Measurements from ENCODE around the gene KDM5D. TPM values are rescaled to one million over a fixed set of nuclear protein-coding genes. Genes with fewer than 3 reads are reported as not detected.

The KDM5D gene
- total RNA-seq (not detected), polyA plus RNA-seq (1 to 10 TPM in 1 of 2 donors, under 1 TPM in 1; 0.08 to 8.5 TPM)
- long read RNA-seq, donor 1: 0 reads
- long read RNA-seq, donor 2: 0 reads

DNA sequence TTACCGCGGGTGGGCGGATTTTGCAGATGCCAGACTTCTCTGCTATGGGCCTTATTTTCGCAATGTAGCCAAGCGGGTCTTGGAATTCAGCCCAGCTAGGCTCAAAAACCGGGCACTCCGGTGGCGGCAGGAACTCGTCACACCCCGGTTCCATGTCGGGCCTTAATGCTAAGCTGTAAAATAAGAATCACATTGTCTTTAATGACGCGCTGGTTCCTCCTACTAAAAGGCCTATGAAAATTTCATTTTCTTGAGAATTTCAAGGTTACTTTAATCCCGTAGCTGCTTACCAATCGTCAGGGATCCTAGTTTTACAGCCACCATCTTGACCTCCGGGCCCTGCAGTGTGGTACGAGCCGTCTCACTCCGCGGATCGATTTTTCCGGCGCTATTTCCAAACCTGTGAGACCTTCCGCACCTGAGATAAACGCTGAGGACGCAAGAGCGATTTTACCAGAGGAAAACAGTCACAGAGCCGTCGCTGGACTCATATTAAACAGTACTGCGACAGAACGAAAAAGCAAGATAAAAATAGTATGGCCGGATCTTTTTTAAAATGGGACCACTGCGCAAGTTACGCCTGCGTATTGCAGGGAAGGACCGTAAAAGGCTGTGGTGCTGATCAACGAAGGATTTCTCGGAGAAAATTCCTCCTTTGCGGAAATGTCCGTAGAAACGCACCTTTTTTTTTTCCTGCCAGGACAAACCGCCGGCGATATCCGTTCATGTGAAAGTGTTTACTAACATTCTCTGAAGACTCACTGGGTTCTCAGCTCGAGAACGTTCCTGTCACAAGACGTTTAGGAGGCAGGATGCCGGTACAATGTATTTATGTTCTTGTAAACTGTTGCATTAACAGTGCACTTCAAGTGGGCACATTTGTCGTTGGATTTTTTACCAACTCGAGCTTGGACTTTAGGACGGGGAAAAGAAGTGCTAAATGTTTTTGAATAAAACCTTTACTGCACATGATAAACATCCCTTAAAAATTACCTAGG is at the start of gene KDM5D:
Gene KDM5D, minus strand, starts transcription at position 346 of the 998 bp plus-strand sequence. Its CDS starts 192 bp downstream, at position 154.
- H3K27ac ChIP-seq (ENCODE audit: low read depth in 1 of 2, low read length in 2 of 2): peak within 1 kb of the TSS in 1 of 2 donors; percentile 90
- ATAC-seq (ENCODE audit: low FRiP score) (no peak), DNase-seq (no peak)
- 1% methylated on average over 52 of the region's 52 CpGs; no CpG with 5 or more reads in 1 of the 2 donors for WGBS, 2 donors
- H3K9me3 ChIP-seq (ENCODE audit: control insufficient read depth, low read length): no peaks in the 10 kb centered on the region
- peak within 1 kb of the TSS in 1 of 2 donors; percentile 92 for H3K4me3 ChIP-seq (ENCODE audit: low read length in 2 of 2)
- intact Hi-C loops (cut with DNase I): no loop called here
- H3K36me3 ChIP-seq (ENCODE audit: control insufficient read depth in 1 of 2, insufficient read depth in 2 of 2, low read length in 1 of 2): no peaks in the 10 kb centered on the region
- H3K27me3 ChIP-seq (ENCODE audit: control insufficient read depth in 1 of 2, insufficient read depth in 2 of 2, low read length in 1 of 2): no peaks in the 10 kb centered on the region
- H3K4me1 ChIP-seq (ENCODE audit: control insufficient read depth in 1 of 2, insufficient read depth in 2 of 2, low read length in 2 of 2): no peaks in the 10 kb centered on the region

GRCh38 chrY:19768375-19768774 is 23.8 kb upstream of the KDM5D start:
- no peaks in the 10 kb centered on the region for H3K9me3 ChIP-seq (ENCODE audit: control insufficient read depth, low read length)
- 32% methylated on average over 3 of the region's 3 CpGs; no CpG with 5 or more reads in 1 of the 2 donors for WGBS, 2 donors
- no peak overlapping the region for H3K4me3 ChIP-seq (ENCODE audit: low read length in 2 of 2)
- no peaks in the 10 kb centered on the region for H3K27me3 ChIP-seq (ENCODE audit: control insufficient read depth in 1 of 2, insufficient read depth in 2 of 2, low read length in 1 of 2)
- DNase-seq: no peak
- ATAC-seq (ENCODE audit: low FRiP score): no peak
- H3K36me3 ChIP-seq (ENCODE audit: control insufficient read depth in 1 of 2, insufficient read depth in 2 of 2, low read length in 1 of 2): no peaks in the 10 kb centered on the region
- no peak overlapping the region for H3K27ac ChIP-seq (ENCODE audit: low read depth in 1 of 2, low read length in 2 of 2)
- H3K4me1 ChIP-seq (ENCODE audit: control insufficient read depth in 1 of 2, insufficient read depth in 2 of 2, low read length in 2 of 2): no peaks in the 10 kb centered on the region
- intact Hi-C loops (cut with DNase I): no loop called here

GRCh38 chrY:19743331-19743730 is 1.2 kb downstream of the KDM5D start:
- Histone ChIP-seq H3K9me3 (ENCODE audit: control insufficient read depth, low read length) (no peaks in the 10 kb centered on the region), H3K27me3 (ENCODE audit: control insufficient read depth in 1 of 2, insufficient read depth in 2 of 2, low read length in 1 of 2) (no peaks in the 10 kb centered on the region), H3K4me3 (ENCODE audit: low read length in 2 of 2) (peak overlapping the region in 1 of 2 donors; percentile 92), H3K27ac (ENCODE audit: low read depth in 1 of 2, low read length in 2 of 2) (no peak overlapping the region), H3K4me1 (ENCODE audit: control insufficient read depth in 1 of 2, insufficient read depth in 2 of 2, low read length in 2 of 2) (no peaks in the 10 kb centered on the region), H3K36me3 (ENCODE audit: control insufficient read depth in 1 of 2, insufficient read depth in 2 of 2, low read length in 1 of 2) (no peaks in the 10 kb centered on the region)
- WGBS, 2 donors: 10% methylated on average over 8 of the region's 8 CpGs; no CpG with 5 or more reads in 1 of the 2 donors
- ATAC-seq (ENCODE audit: low FRiP score) (no peak), DNase-seq (no peak)
- intact Hi-C loops (cut with DNase I): no loop called here

DNA sequence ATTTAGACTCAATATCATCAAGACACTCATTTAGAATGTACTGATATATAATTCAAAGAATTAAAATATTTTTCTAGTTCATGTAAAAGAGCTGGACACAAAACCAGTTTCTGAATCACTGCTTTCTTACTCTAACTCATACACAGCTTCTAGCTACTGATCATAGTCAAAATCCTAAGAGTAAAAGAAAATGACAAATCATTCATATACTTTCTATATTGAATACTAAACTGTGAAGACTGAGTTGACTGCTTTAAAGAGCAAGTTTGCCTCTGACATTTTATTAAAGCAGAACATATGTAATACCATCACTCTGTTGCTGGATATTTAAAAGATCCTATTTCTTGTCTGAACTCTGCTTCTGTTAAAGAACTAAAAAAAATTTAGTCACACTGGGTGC is 2.4 kb downstream of the KDM5D start:
- H3K4me1 ChIP-seq (ENCODE audit: control insufficient read depth in 1 of 2, insufficient read depth in 2 of 2, low read length in 2 of 2): no peaks in the 10 kb centered on the region
- no peak overlapping the region for H3K27ac ChIP-seq (ENCODE audit: low read depth in 1 of 2, low read length in 2 of 2)
- H3K36me3 ChIP-seq (ENCODE audit: control insufficient read depth in 1 of 2, insufficient read depth in 2 of 2, low read length in 1 of 2): no peaks in the 10 kb centered on the region
- no peak for DNase-seq
- no peak overlapping the region for H3K4me3 ChIP-seq (ENCODE audit: low read length in 2 of 2)
- no peaks in the 10 kb centered on the region for H3K27me3 ChIP-seq (ENCODE audit: control insufficient read depth in 1 of 2, insufficient read depth in 2 of 2, low read length in 1 of 2)
- intact Hi-C loops (cut with DNase I): no loop called here
- H3K9me3 ChIP-seq (ENCODE audit: control insufficient read depth, low read length): no peaks in the 10 kb centered on the region
- no peak for ATAC-seq (ENCODE audit: low FRiP score)

DNA sequence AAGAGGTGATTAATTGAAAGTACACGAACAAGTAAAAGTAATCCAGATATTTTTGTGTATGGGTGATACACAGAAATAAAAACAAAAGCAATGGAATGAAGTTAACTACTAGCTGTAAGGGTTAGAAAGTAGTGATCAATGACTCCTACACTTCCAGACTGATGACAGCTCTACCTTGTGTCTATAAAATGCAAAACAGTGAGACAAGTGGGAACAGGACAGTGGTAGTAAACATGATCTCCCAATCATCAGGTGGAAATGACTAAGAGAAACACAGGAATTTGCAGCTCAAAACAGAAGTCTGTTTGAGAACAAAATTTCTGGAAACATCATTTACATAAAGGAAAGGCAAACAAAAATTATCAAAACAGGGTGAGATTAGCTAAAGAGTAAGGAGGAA is 10.1 kb downstream of the KDM5D start:
- no peaks in the 10 kb centered on the region for H3K9me3 ChIP-seq (ENCODE audit: control insufficient read depth, low read length)
- intact Hi-C loops (cut with DNase I): no loop called here
- no peak overlapping the region for H3K27ac ChIP-seq (ENCODE audit: low read depth in 1 of 2, low read length in 2 of 2)
- peaks cover 0 to 3% of the 10 kb centered on the region in 2 donors for H3K36me3 ChIP-seq (ENCODE audit: control insufficient read depth in 1 of 2, insufficient read depth in 2 of 2, low read length in 1 of 2)
- 35% methylated on average over 1 of the region's 1 CpG; no CpG with 5 or more reads in 1 of the 2 donors for WGBS, 2 donors
- H3K27me3 ChIP-seq (ENCODE audit: control insufficient read depth in 1 of 2, insufficient read depth in 2 of 2, low read length in 1 of 2): no peaks in the 10 kb centered on the region
- H3K4me1 ChIP-seq (ENCODE audit: control insufficient read depth in 1 of 2, insufficient read depth in 2 of 2, low read length in 2 of 2): no peaks in the 10 kb centered on the region
- no peak for ATAC-seq (ENCODE audit: low FRiP score)
- no peak overlapping the region for H3K4me3 ChIP-seq (ENCODE audit: low read length in 2 of 2)
- no peak for DNase-seq

- Histone ChIP-seq H3K9me3 (ENCODE audit: control insufficient read depth, low read length) (no peaks in the 10 kb centered on the region), H3K4me3 (ENCODE audit: low read length in 2 of 2) (no peak overlapping the region), H3K27ac (ENCODE audit: low read depth in 1 of 2, low read length in 2 of 2) (no peak overlapping the region), H3K27me3 (ENCODE audit: control insufficient read depth in 1 of 2, insufficient read depth in 2 of 2, low read length in 1 of 2) (no peaks in the 10 kb centered on the region), H3K36me3 (ENCODE audit: control insufficient read depth in 1 of 2, insufficient read depth in 2 of 2, low read length in 1 of 2) (peaks cover 0 to 8% of the 10 kb centered on the region in 2 donors), H3K4me1 (ENCODE audit: control insufficient read depth in 1 of 2, insufficient read depth in 2 of 2, low read length in 2 of 2) (no peaks in the 10 kb centered on the region)
- no peak for ATAC-seq (ENCODE audit: low FRiP score)
- intact Hi-C loops (cut with DNase I): no loop called here
- no peak for DNase-seq
Observed at GRCh38 chrY:19717950-19718349, 26.6 kb downstream of the KDM5D start.

DNA sequence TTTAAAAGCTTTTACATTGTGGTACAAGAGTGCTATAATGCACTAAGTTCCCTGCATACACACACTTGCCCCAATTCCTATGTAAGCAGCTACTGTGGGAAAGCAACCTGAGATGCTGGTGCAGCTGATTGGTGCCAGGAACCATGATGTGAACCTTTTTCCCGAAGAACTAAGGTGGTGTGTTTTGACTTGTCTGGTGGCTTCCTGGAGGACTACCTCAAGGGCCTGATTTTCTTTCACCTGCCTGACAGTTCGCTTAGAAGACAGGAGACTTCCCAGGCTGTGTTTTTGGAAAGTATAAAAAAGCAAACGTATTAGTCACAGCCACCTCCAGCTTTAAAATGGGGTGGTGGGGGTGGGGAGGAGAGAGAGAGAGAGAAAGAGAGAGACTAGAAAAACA is 27.4 kb downstream of the KDM5D start:
- intact Hi-C loops (cut with DNase I): no loop called here
- H3K27ac ChIP-seq (ENCODE audit: low read depth in 1 of 2, low read length in 2 of 2): no peak overlapping the region
- H3K9me3 ChIP-seq (ENCODE audit: control insufficient read depth, low read length): no peaks in the 10 kb centered on the region
- peaks cover 0 to 8% of the 10 kb centered on the region in 2 donors for H3K36me3 ChIP-seq (ENCODE audit: control insufficient read depth in 1 of 2, insufficient read depth in 2 of 2, low read length in 1 of 2)
- H3K4me3 ChIP-seq (ENCODE audit: low read length in 2 of 2): no peak overlapping the region
- DNase-seq: no peak
- WGBS, 2 donors: 60% methylated on average over 3 of the region's 3 CpGs; no CpG with 5 or more reads in 1 of the 2 donors
- no peaks in the 10 kb centered on the region for H3K27me3 ChIP-seq (ENCODE audit: control insufficient read depth in 1 of 2, insufficient read depth in 2 of 2, low read length in 1 of 2)
- no peaks in the 10 kb centered on the region for H3K4me1 ChIP-seq (ENCODE audit: control insufficient read depth in 1 of 2, insufficient read depth in 2 of 2, low read length in 2 of 2)
- ATAC-seq (ENCODE audit: low FRiP score): no peak

GRCh38 chrY:19715226-19715625 is 29.3 kb downstream of the KDM5D start:
- DNase-seq (no peak), ATAC-seq (ENCODE audit: low FRiP score) (no peak)
- Histone ChIP-seq H3K27ac (ENCODE audit: low read depth in 1 of 2, low read length in 2 of 2) (no peak overlapping the region), H3K36me3 (ENCODE audit: control insufficient read depth in 1 of 2, insufficient read depth in 2 of 2, low read length in 1 of 2) (peaks cover 0 to 8% of the 10 kb centered on the region in 2 donors), H3K9me3 (ENCODE audit: control insufficient read depth, low read length) (no peaks in the 10 kb centered on the region), H3K4me3 (ENCODE audit: low read length in 2 of 2) (no peak overlapping the region), H3K27me3 (ENCODE audit: control insufficient read depth in 1 of 2, insufficient read depth in 2 of 2, low read length in 1 of 2) (no peaks in the 10 kb centered on the region), H3K4me1 (ENCODE audit: control insufficient read depth in 1 of 2, insufficient read depth in 2 of 2, low read length in 2 of 2) (no peaks in the 10 kb centered on the region)
- intact Hi-C loops (cut with DNase I): no loop called here
- 95% methylated on average over 5 of the region's 5 CpGs; no CpG with 5 or more reads in 1 of the 2 donors for WGBS, 2 donors

GRCh38 chrY:19713430-19713829 is 31.1 kb downstream of the KDM5D start:
- no peak for ATAC-seq (ENCODE audit: low FRiP score)
- Histone ChIP-seq H3K36me3 (ENCODE audit: control insufficient read depth in 1 of 2, insufficient read depth in 2 of 2, low read length in 1 of 2) (peaks cover 0 to 8% of the 10 kb centered on the region in 2 donors), H3K27ac (ENCODE audit: low read depth in 1 of 2, low read length in 2 of 2) (no peak overlapping the region), H3K9me3 (ENCODE audit: control insufficient read depth, low read length) (no peaks in the 10 kb centered on the region), H3K4me3 (ENCODE audit: low read length in 2 of 2) (no peak overlapping the region), H3K4me1 (ENCODE audit: control insufficient read depth in 1 of 2, insufficient read depth in 2 of 2, low read length in 2 of 2) (no peaks in the 10 kb centered on the region), H3K27me3 (ENCODE audit: control insufficient read depth in 1 of 2, insufficient read depth in 2 of 2, low read length in 1 of 2) (no peaks in the 10 kb centered on the region)
- WGBS, 2 donors: 91% methylated on average over 4 of the region's 4 CpGs; no CpG with 5 or more reads in 1 of the 2 donors
- intact Hi-C loops (cut with DNase I): no loop called here
- DNase-seq: no peak
